Esophagus squamous epithelium (tissue), 5 donors: Measurements from ENCODE around the gene NCKAP5. TPM values are rescaled to one million over a fixed set of nuclear protein-coding genes. Genes with fewer than 3 reads are reported as not detected.

Experiments
- DNase-seq: peaks from one replicate; lab custom pipeline; 2025; lab: John Stamatoyannopoulos, UW
- H3K27ac ChIP-seq, 4 donors: fragments of 200-600 bp; sonication (generic); one replicate each; pipeline ENCODE4 v1.5.1; 2016 to 2019; ENCODE audit warnings: mild to moderate bottlenecking in 1 of 4
- H3K27me3 ChIP-seq, 4 donors: fragments of 200-600 bp; sonication (generic); 1 replicate in 3 of 4; 2 replicates in 1 of 4; pipeline versions ENCODE4 v1.5.1 to v1.6.0; 2017 to 2021; ENCODE audit warnings: antibody characterized with exemption in 1 of 4
- H3K36me3 ChIP-seq, 3 donors: fragments of 200-600 bp; sonication (generic); one replicate each; pipeline ENCODE4 v1.5.1; 2016 to 2019
- H3K4me1 ChIP-seq, 3 donors: fragments of 200-600 bp; sonication (generic); one replicate each; pipeline ENCODE4 v1.5.1; 2017 to 2019
- H3K4me3 ChIP-seq, 4 donors: fragments of 200-600 bp; sonication (generic); 1 replicate in 3 of 4; 2 replicates in 1 of 4; pipeline ENCODE4 v1.5.1; 2016 to 2019; ENCODE audit warnings: mild to moderate bottlenecking in 2 of 4, moderate library complexity in 1 of 4
- H3K9me3 ChIP-seq, 3 donors: fragments of 200-600 bp; sonication (generic); one replicate each; pipeline ENCODE4 v1.5.1; 2016 to 2019
- CTCF ChIP-seq, 6 experiments: fragments of 450-650 bp in 4 of 6; fragments of 200-600 bp in 2 of 6; sonication (generic) in 2 of 6; IDR thresholded peaks; one replicate each; pipeline ENCODE4 v1.5.1; 2016 to 2019; ENCODE audit warnings: antibody characterized with exemption in 6 of 6, mild to moderate bottlenecking in 4 of 6, moderate library complexity in 4 of 6
- POLR2A ChIP-seq, 4 donors: fragments of 450-650 bp; IDR thresholded peaks; one replicate each; pipeline ENCODE4 v1.6.1; 2017; ENCODE audit warnings: antibody characterized with exemption in 4 of 4, mild to moderate bottlenecking in 4 of 4, moderate library complexity in 3 of 4
- WGBS, 2 donors: methylation state at CpG; one replicate each; pipeline ENCODE4 v1.1.5; 2018; 5-methylcytosine and 5-hydroxymethylcytosine counted together
- intact Hi-C: fragments of 100-400 bp; cut with DNase I; formaldehyde crosslinking; loops from one replicate; pipeline ENCODE4 v1.15.0; 2022
- total RNA-seq, 4 donors: library from RNA; depleted of rRNA; stranded (reverse); fragments of >200 nt; gene quantifications; one replicate each; pipeline ENCODE4 v1.1.0, GENCODE V29; 2016
- donor health status: DM: yes; HTN: yes; CAD: no.

Gene NCKAP5
- total RNA-seq, 4 donors from 2014 or later, result 4.5 to 6.9 (median 5.3) TPM

DNA sequence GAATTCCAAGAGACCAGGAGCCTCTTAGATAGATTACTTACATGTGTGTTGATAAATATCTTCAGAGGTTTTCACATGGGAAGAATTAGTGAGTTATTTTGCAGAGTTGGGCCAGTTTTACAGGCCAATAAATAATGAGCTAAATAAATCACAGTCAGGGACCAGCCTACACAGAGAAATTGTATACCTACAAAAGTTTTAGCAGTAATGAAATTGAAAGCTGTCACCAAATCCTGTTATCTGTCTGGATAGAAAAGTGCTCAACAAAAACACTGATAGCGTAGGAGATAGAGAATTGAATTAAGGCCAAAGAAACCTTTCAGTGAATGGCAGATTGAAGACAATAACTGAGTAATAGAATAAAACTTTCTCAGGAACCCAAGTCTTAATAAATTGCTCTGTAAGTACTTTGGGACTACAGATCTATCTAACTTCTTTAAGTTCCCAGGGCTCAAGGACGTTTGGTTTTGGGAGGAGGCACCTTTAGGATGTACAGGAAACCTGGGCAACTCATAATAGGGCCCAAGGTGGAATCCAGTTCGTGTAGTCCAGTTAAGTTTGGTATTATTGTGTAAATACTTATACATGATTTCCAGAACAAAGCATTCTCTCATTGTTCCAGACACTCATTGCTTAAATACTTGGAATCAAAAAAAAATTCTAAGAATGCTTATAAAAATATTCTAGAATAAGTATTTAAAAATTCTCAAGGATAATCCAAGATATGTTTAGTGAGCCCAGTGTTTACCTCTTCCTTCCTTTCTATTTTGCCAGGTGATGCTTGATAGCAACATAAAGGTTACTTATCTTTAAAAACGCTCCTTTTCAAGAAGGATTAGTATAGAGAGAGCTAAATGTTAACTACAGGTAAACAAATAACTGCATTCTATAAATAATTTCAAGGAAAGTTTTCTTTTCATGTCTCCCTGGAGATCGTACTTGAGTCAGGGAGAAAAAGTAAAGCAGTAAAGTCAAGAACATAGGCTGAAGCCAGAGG lies 134.5 kb downstream of the NCKAP5 start:
- intact Hi-C loops, result no loop called here
- Histone ChIP-seq H3K4me1 (peaks cover 0 to 22% (median 0%) of the 10 kb centered on the region in 3 donors), H3K4me3 (no peak overlapping the region), H3K36me3 (no peaks in the 10 kb centered on the region), H3K27ac (no peak overlapping the region), H3K9me3 (no peaks in the 10 kb centered on the region), H3K27me3 (no peaks in the 10 kb centered on the region)
- 61 to 72% methylated on average over 5 of the region's 5 CpGs for WGBS, 2 donors
- no peak for DNase-seq
- TF ChIP-seq CTCF (IDR thresholded peaks at IDR 0.05) (no peak), POLR2A (IDR thresholded peaks at IDR 0.05) (no peak)

GRCh38 chr2:133432778-133433177 lies 135.5 kb downstream of the NCKAP5 start:
- Histone ChIP-seq H3K4me3 (no peak overlapping the region), H3K27ac (no peak overlapping the region), H3K9me3 (no peaks in the 10 kb centered on the region), H3K36me3 (no peaks in the 10 kb centered on the region), H3K27me3 (no peaks in the 10 kb centered on the region), H3K4me1 (peaks cover 0 to 17% (median 0%) of the 10 kb centered on the region in 3 donors)
- TF ChIP-seq CTCF (IDR thresholded peaks at IDR 0.05), result no peak
- TF ChIP-seq POLR2A (IDR thresholded peaks at IDR 0.05), result no peak
- intact Hi-C loops, result no loop called here
- DNase-seq, result no peak

DNA sequence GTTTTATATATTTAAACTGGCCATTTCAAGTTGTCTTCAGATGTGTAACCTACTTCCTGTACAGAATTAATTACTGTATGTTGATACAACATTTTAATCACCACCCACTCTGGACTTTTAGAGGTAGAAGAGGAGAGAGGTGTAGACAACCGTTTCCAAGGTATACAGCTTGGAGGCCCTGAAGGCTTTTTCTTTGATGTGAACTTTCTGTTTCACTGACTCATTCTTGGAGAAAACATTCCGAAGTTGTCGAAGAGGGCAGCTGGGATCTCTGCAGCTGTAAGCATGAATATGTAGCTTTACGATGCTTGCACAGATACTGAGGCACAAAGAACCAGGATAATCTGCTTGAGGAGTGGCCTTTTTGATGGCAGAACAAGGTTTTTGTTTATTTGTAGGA lies 137.0 kb downstream of the NCKAP5 start:
- 28 to 41% methylated on average over 4 of the region's 4 CpGs for WGBS, 2 donors
- no peak for DNase-seq
- H3K4me3 ChIP-seq, result no peak overlapping the region
- intact Hi-C loops, result no loop called here
- no peak overlapping the region for H3K27ac ChIP-seq
- no peaks in the 10 kb centered on the region for H3K9me3 ChIP-seq
- TF ChIP-seq CTCF (IDR thresholded peaks at IDR 0.05) (no peak), POLR2A (IDR thresholded peaks at IDR 0.05) (no peak)
- peaks cover 0 to 15% (median 0%) of the 10 kb centered on the region in 3 donors for H3K4me1 ChIP-seq
- H3K27me3 ChIP-seq, result no peaks in the 10 kb centered on the region
- H3K36me3 ChIP-seq, result no peaks in the 10 kb centered on the region

DNA sequence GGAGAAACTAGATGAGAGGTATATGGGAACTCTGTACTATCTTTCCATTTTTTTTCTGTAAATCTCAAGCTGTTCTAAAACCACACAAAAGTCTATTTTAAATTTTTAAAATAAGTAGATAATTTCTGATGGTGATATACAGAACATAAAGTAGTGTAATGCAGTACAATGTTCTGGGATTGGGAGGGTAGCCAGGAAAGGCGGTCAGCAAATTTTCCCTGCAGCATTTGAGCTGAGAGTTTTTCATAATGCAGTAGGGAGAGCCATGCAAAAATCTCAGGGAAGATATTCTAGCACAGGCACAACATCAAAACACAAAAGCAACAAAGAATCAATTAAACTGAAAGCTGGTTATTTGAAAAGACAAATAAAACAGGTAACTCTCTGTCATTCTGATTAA lies 141.5 kb downstream of the NCKAP5 start:
- Histone ChIP-seq H3K4me1 (peaks cover 0 to 19% (median 6%) of the 10 kb centered on the region in 3 donors), H3K9me3 (no peaks in the 10 kb centered on the region), H3K4me3 (no peak overlapping the region), H3K27me3 (no peaks in the 10 kb centered on the region), H3K36me3 (no peaks in the 10 kb centered on the region), H3K27ac (no peak overlapping the region)
- WGBS, 2 donors, result 52 to 75% methylated on average over 1 of the region's 1 CpG
- intact Hi-C loops, result no loop called here
- no peak for DNase-seq
- TF ChIP-seq POLR2A (IDR thresholded peaks at IDR 0.05) (no peak), CTCF (IDR thresholded peaks at IDR 0.05) (no peak)

GRCh38 chr2:133425612-133426011 lies 142.7 kb downstream of the NCKAP5 start:
- Histone ChIP-seq H3K36me3 (no peaks in the 10 kb centered on the region), H3K9me3 (no peaks in the 10 kb centered on the region), H3K27me3 (no peaks in the 10 kb centered on the region), H3K4me1 (peaks cover 0 to 24% (median 6%) of the 10 kb centered on the region in 3 donors), H3K27ac (no peak overlapping the region), H3K4me3 (no peak overlapping the region)
- 60 to 89% methylated on average over 2 of the region's 2 CpGs for WGBS, 2 donors
- intact Hi-C loops, result no loop called here
- DNase-seq, result no peak
- TF ChIP-seq CTCF (IDR thresholded peaks at IDR 0.05), result no peak
- TF ChIP-seq POLR2A (IDR thresholded peaks at IDR 0.05), result no peak
